NCI-H2107 (cell line): Measurements from ENCODE around the gene WIPF1.

Experiments used
- DNase-seq: peaks from one replicate; lab custom pipeline; 2025; lab: John Stamatoyannopoulos, UW

WIPF1 gene

GRCh38 chr2:174618179-174618578 is 20.6 kb upstream of the WIPF1 start:
- no peak for DNase-seq

GRCh38 chr2:174617718-174618117 is 20.1 kb upstream of the WIPF1 start:
- DNase-seq = no peak

- no peak for DNase-seq
These were observed 19.5 kb upstream of the WIPF1 start for GRCh38 chr2:174617120-174617519.

- DNase-seq = no peak
These were observed 18.4 kb upstream of the WIPF1 start for GRCh38 chr2:174615871-174616436.

GRCh38 chr2:174614261-174614660 is 16.7 kb upstream of the WIPF1 start:
- DNase-seq = no peak

- DNase-seq = no peak
These were observed 15.9 kb upstream of the WIPF1 start for GRCh38 chr2:174613531-174613930.

- no peak for DNase-seq
These were observed 15.4 kb upstream of the WIPF1 start for GRCh38 chr2:174612970-174613369.

GRCh38 chr2:174611854-174612253 is 14.2 kb upstream of the WIPF1 start:
- DNase-seq = no peak

- DNase-seq = no peak
These were observed 13.4 kb upstream of the WIPF1 start for GRCh38 chr2:174611006-174611405.

GRCh38 chr2:174610243-174610995 is 12.8 kb upstream of the WIPF1 start:
- DNase-seq = no peak

- DNase-seq = no peak
These were observed 11.7 kb upstream of the WIPF1 start for GRCh38 chr2:174609261-174609660.

GRCh38 chr2:174608866-174609214 is 11.2 kb upstream of the WIPF1 start:
- no peak for DNase-seq

- DNase-seq = no peak
These were observed 10.6 kb upstream of the WIPF1 start for GRCh38 chr2:174607989-174608865.

- DNase-seq = no peak
These were observed 10.0 kb upstream of the WIPF1 start for GRCh38 chr2:174607584-174607983.

- no peak for DNase-seq
These were observed 8.7 kb upstream of the WIPF1 start for GRCh38 chr2:174606336-174606735.

- DNase-seq = no peak
These were observed 8.1 kb upstream of the WIPF1 start for GRCh38 chr2:174605687-174606086.

- DNase-seq = no peak
These were observed 5.7 kb upstream of the WIPF1 start for GRCh38 chr2:174603280-174603679.

- no peak for DNase-seq
These were observed 5.1 kb upstream of the WIPF1 start for GRCh38 chr2:174602745-174603144.

GRCh38 chr2:174600349-174600748 is 2.7 kb upstream of the WIPF1 start:
- no peak for DNase-seq

- no peak for DNase-seq
These were observed 1.8 kb upstream of the WIPF1 start for GRCh38 chr2:174599310-174599921.

GRCh38 chr2:174597009-174597344 is 627 bp downstream of the WIPF1 start:
- DNase-seq = no peak

GRCh38 chr2:174595891-174596397 is 1.7 kb downstream of the WIPF1 start:
- DNase-seq = no peak
